GM21515 (cell line): ENCODE results near the gene CBX8.

Source experiments
- ATAC-seq: cut with Tn5 transposase; IDR thresholded peaks from one replicate; pipeline ENCODE4 v1.9.1; 2021; ENCODE audit not compliant: unreplicated experiment

CBX8 gene

DNA sequence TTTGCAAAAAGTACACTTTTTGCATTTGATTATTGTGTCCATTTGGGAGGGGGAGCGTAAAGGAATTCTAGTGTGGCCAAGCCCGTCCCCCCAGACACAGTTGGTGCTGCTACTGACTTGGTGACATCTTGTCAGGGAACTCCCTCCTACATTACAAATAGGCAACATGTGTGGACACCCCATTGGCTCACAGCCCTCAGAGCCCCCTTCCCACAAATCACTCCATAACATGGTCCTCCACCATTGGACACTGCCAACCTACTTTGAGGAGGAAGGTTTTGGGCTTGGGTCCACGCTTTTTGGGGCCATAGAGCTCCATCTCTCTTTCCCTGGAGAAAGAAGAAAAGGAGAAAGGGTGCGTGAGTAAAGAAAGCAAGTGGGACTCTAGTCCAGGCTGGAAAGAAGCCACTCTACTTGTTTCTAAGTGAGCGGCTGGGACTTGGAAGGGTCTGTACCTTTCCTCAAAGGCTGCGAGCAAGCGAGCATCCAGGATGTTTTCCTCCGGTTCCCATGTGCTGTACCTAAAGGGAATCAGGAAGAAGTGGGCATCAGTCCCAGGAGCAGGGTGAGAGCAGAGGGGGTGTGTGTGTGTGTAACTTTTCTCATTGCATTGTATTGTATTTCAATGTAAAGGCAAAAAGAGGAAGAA lies 958 bp downstream of the CBX8 start:
- no peak for ATAC-seq

DNA sequence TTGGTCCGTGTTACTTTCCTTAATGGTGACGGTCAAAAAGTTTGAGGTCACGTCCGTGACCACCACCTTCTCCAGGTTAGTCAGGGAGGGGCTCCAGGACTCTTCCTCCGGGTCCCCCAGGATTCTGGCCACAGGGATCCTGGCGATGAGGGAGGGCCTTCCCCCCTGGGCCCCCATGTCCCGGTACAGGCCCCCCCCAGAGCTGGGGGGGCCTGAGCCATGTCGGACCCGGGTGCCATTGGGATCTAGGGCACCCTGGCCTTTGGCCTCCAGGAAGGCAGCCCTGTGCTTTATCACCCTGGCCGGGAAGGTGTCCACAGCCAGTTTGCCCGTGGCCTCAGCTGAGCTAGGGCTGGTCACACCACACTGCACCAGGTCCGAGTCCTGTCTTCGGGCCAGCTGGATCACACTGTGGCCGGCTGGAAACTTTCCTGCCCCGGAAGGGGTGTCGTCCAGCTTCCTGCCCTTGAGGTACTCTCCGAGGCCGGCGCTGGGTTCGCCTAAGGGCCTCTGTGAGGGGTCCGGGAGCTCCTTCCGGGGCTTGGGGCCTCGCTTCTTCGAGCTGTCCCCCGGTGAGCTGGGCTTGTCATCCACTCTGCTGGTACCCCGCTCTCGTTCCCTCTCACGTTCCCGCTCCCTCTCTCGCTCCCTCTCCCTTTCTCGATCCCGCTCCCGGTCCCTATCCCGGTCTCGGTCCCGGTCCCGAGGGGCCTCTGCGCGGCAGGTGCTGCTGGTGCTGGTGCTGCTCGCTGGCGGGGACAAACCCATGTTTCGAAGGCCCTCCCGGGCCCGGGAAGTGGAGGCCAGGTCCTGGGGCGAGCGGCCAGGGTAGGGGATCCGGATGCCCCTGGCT lies 2.0 kb downstream of the CBX8 start:
- ATAC-seq: no peak

DNA sequence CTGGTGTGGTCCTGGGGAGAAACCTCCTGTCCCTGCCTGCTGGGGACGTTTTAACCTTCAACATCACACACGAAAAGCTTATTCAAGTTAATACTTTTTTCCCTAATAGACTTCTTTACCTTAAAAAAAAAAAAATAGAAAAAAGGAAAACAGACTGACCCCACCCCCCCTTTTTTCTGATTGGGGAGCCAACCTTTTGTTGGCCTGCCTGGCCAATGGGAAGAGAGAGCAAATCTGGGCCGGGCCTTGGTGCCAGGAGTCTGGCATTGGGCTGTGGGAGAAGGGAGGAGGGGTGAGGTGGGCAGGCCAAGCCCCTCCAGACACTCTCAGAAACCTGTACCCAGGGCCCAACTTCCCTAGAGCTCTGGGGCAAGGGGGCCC lies 3.0 kb downstream of the CBX8 start:
- no peak for ATAC-seq

GRCh38 chr17:79792984-79793923 lies 3.6 kb downstream of the CBX8 start:
- ATAC-seq: no peak

DNA sequence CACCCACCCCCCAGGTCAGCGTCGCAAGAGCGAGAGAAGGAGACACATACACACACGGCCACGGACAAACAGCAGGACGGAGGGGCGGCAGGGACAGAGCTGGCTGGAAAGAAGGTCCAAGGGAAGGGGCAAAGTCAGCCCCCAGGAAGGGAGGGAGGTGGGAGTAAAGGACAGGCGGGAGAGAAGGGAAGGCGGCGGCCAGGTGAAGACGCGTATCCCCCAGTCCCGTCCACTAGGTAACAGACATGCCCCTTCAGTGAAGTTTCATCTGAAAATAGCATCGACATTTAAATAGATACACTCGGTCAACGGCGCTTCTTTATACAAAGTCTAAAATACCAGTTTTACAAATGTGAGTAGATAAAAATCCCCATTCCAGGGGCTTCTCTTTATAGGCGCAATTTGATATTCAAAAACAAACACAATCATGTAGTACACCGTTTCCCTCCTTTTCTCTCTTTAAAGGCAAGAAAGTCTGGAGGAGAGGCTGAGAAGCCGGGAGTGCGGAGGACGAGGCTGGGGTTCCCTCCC lies 4.5 kb downstream of the CBX8 start:
- ATAC-seq: no peak

DNA sequence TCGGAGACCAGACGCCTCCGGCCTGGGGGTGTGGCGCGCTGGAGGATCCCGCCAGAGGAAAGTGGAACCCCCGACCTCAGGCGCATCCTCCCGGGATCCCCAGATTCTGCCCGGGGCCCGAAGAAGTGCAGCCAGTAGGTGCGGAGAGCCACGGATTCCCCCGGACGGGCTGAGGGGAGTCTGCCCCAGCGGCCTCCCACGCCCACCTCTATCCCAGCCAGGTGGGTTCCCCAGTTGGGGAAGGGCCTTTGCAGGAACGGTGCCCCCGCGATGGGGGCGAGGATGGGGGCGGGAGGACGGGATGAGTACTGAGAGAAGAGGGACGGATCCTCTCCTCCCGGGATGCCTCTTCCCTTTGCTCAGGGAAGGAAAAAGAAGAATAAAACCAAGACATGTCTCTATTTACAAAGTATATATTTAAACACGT lies 5.1 kb downstream of the CBX8 start:
- no peak for ATAC-seq

- no peak for ATAC-seq
These were observed 5.8 kb downstream of the CBX8 start for GRCh38 chr17:79790805-79791734.

GRCh38 chr17:79789943-79790804 lies 6.7 kb downstream of the CBX8 start:
- ATAC-seq: no peak

DNA sequence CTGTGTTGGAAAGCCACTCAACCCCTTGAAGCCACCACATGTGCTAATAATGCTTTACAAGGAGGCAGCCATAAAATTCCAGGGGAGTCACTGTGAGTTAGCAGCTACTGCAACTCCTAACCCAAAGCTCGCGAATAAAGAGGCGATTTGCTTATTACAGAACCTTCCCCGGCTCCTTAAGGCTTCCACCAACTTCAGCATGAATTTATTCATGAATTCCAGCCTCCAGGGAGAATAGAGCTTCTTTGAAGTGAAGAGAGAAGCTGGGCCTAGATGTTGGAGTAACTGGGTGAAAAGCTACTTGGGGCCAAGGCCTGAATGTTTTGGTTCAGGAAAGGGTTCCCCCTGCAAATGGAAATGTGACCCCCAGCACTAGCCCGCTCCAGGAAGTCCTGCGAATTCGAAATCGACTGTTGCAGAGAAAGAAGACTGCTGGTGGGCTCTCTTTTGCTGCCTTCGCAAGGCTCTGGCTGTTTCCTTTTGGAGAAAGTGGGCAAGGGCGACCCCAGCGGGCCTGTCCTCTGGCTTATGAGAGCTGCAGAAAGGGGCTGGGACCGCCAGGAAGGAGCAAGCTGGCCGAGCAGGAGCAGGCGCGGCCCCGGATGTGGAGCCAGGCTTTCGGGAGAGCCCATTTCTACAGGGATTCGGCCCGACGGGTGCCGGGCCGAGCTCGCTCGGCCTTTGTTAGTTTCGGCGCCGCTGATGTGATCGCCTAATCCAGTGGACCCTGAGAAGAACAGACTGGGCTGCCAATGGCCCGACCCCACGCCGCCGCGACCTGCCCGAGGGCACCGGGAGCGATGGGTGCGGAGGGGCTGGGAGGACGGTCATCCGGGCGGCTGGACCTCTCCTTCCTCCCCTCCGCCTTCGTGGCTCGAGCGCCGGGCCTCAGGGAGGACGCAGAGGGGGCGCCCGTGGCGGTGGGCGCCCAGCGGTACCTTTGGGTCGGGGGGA lies 7.6 kb downstream of the CBX8 start:
- no peak for ATAC-seq

GRCh38 chr17:79788455-79788854 lies 8.4 kb downstream of the CBX8 start:
- no peak for ATAC-seq

DNA sequence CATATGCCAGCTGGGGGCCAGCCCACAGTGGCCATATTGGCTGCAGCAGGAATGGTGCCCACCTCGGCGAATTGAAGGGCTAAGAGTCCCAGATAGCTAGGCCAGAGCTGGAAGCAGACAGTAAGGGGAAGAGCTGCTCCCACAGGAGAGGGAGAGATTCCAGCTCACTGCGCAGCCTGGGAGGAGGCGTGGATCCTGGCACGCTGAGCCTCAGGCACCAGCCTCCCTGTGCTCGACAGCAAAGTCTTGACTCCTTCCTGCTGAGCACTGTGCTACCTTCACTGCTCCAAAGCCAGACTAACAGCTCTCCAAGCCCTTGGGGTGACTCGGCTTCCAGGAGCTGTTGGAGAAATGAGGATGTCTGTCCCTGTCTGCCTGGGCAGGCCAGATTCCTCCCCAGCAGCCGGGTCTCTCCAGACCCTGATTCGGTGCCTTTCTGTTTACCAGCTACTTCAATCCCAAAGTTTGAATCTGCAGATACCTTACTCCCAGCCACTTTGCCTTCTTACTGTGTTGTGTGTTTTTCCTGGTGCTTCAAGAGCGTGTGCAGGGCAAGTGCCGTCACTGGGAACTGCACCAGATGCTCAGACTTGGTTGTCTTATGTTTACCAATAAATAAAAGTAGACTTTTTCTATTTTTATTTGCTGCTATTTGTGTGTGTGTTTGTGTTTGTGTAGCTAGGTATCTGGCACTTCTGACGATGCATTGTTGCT lies 9.8 kb downstream of the CBX8 start:
- no peak for ATAC-seq

GRCh38 chr17:79785900-79786810 lies 10.7 kb downstream of the CBX8 start:
- ATAC-seq: no peak

DNA sequence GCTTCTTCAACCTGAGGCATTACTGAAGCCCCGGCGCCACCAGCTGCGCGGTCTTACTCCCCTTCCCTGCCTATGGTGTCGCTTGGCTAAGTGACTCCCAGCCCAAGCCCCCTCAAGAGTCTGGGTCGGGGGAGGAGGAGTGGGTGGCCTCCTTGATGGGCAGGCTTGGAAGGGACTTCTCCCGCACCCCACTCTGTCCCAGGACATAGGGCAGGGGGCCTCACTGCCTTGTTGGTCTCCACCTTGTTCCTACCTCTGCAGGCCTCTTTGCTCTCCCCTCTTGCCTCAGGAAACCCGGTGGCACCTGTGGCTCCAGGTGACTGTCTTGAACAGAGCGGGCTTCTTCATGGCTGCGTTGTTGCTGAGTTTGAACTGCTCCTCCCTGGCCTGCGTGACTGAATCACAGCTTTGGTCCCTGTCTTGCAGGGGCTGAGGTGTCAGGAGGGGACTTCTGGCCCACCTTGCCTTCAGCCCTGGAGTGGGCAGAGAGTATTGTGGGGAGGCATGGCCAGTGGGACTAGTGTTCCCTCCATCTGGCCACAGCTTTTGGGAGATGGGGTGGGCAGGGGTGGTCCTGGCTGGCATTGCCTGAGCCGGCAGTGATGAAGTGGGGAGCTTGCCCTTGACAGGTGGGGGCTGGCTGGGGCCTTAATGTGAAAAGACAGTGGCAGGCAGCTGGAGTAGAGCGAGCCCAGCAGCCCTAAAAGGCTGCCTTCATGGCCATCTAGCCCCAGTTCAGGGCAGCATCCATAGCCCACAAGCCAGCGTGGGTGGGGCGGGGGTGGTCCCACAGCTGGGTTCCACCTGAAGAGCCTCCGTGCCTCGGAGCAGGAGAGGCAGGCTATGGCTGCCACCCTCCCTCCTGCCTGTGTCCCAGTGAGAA lies 11.6 kb downstream of the CBX8 start:
- no peak for ATAC-seq

DNA sequence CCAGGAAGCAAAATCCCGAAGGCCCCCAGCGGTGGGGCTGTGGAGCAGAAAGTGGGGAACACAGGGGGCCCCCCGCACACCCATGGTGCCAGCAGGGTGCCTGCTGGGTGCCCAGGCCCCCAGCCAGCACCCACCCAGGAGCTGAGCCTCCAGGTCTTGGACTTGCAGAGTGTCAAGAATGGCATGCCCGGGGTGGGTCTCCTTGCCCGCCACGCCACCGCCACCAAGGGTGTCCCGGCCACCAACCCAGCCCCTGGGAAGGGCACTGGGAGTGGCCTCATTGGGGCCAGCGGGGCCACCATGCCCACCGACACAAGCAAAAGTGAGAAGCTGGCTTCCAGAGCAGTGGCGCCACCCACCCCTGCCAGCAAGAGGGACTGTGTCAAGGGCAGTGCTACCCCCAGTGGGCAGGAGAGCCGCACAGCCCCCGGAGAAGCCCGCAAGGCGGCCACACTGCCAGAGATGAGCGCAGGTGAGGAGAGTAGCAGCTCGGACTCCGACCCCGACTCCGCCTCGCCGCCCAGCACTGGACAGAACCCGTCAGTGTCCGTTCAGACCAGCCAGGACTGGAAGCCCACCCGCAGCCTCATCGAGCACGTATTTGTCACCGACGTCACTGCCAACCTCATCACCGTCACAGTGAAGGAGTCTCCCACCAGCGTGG lies 12.4 kb downstream of the CBX8 start:
- ATAC-seq: no peak

DNA sequence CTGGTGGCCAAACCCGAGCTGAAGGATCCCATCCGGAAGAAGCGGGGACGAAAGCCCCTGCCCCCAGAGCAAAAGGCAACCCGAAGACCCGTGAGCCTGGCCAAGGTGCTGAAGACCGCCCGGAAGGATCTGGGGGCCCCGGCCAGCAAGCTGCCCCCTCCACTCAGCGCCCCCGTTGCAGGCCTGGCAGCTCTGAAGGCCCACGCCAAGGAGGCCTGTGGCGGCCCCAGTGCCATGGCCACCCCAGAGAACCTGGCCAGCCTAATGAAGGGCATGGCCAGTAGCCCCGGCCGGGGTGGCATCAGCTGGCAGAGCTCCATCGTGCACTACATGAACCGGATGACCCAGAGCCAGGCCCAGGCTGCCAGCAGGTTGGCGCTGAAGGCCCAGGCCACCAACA lies 13.0 kb downstream of the CBX8 start:
- no peak for ATAC-seq
